Suppressor macrophage (primary cell): Measurements from ENCODE around the gene HPS4.
"Not testable (repeated sequence)": the region's sequence is repeated elsewhere in the genome, so short reads cannot be mapped to it uniquely, and the experiment has no call there.

Experiments used
- DNase-seq, 4 experiments: peaks; one replicate each; pipeline ENCODE4 v3.0.0-alpha.2; 2020 to 2022
- total RNA-seq, 17 experiments: gene quantifications; one replicate each; lab custom pipeline; 2026; ENCODE audit warnings: mixed read lengths in 6 of 17, inconsistent platforms in 3 of 17; lab: John Stamatoyannopoulos, UW

Gene HPS4
- 8.7 to 61.5 (median 36.7) reads per million in 17 experiments for total RNA-seq

DNA sequence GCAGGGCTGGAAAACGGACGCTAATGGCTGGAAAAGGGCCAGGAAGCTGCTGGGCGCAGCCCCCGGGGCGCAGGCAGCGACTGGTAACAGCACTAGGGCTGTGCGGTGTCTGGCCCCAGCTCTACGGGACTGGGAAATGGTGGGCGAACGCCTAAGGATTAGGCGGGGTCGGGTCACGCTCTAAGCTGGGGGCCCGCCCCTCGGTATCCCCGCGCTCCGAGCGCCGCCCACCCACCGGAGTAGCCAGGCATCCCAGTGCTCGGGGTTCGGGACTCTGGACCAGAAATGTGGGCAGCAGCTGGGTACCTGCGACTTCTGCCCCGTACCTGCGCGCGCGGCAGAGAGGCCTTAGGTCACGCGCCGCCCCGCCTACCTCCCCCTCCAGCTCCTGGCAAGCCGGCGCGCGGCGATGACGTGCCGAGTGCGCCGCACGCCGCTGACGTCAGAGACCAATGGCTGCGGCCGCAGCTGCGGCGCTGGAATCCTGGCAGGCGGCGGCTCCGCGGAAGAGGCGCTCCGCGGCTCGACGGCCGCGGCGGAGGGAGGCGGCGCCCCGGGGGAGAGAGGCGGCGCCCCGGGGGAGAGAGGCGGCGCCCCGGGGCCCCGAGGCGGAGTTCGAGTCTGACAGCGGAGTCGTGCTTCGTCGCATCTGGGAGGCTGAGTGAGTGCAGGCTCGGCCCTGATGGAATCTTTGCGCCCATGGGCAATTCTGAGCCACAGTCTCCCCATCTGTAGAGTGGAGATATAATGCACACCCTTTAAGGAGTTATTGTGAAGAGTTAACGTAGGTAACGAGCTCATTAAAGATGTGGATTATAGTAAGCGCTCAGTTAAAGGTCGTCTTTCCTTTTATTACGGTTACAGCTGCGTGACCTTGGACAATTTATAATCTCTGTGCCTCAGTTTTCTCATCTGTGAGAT lies at the start of gene HPS4, which contains the start of gene SRRD:
Gene HPS4, minus strand, starts transcription at position 345 of the 921 bp plus-strand sequence. CDS start 2,021 bp downstream, outside the sequence.
Gene SRRD, plus strand, starts transcription at position 439 of the 921 bp plus-strand sequence. Its CDS starts 14 bp downstream, at position 453.
- DNase-seq = peak; percentile 92 to 97 (median 96)

DNA sequence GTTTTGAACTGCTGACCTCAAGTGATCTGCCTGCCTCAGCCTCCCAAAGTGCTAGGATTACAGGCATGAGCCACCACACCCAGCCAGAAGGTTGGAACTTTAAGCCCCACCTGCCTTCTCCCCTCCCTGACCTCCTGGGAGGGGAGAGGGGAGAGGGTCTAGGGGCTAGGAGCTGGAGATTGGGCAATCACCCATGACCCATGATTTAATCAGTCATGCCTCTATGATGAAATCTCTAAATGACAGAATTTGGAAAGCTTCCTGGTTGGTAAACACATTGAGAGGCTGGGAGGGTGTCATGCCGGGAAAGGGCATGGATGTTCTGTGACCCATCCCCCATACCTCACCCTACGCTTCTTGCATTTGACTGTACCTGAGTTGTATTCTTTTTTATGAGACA lies 45.8 kb upstream of the HPS4 start:
- DNase-seq = peak; percentile 52 to 68 (median 58)

GRCh38 chr22:26528518-26528917 lies 44.9 kb upstream of the HPS4 start:
- DNase-seq = not testable (repeated sequence)

GRCh38 chr22:26527574-26528465 lies 44.2 kb upstream of the HPS4 start:
- no peak for DNase-seq

DNA sequence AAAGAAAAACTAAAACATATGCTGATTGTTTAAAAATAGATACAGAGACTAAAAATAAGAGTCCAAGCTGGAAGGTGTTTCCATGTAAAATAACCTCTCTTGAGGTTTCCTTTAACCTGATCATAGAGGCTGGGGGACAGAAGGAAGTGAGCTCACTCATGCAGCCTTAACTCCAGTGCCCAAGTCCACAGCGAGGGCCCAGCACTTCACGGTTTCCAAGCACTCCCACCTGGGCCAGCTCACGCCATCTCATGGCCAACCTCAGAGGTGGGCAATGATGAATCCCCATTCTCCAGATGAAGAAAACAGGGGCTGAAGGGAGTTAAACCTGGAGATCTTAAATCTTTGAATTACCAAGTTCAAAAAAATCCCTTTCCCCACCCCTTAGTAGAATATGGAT lies 43.6 kb upstream of the HPS4 start:
- DNase-seq = no peak

- no peak for DNase-seq
Measured at GRCh38 chr22:26525946-26526564, 42.5 kb upstream of the HPS4 start.

- no peak for DNase-seq
Measured at GRCh38 chr22:26524870-26525269, 41.3 kb upstream of the HPS4 start.

DNA sequence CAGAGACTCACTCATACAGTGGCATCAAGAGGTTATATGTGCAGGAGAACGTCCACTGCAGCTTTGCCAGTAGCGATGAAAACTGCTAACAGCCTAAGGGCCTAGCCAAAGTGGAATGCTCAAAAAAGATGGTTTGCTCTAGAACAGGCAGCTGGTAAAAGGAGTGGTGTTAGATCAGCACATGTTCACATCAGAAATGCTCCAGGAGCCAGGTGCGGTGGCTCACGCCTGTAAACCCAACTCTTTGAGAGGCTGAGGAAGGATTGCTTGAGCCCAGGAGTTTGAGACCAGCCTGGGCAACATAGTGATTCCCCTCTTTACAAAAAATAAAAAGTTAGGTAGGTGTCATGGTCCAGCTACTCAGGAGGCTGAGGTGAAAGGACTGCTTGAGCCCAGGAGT lies 39.0 kb upstream of the HPS4 start:
- no peak for DNase-seq

GRCh38 chr22:26522012-26522411 lies 38.4 kb upstream of the HPS4 start:
- no peak for DNase-seq

DNA sequence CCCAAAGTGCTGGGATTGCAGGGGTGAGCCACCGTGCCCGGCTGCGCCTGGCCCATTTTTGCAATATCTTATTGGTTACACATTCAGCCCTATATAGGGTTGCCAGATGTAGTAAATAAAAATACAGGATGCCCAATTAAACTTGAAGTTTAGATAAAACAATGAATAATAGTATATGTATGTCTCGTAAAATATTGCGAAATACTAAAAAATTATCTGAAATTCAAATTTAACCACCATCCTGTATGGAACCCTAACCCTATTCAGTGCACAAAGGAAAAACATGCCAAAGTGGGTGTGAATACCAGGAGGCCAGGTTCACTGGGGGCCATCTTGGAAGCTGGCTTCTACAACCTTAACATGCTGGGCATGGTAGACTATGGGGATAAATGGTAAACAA lies 33.8 kb upstream of the HPS4 start:
- DNase-seq = no peak

DNA sequence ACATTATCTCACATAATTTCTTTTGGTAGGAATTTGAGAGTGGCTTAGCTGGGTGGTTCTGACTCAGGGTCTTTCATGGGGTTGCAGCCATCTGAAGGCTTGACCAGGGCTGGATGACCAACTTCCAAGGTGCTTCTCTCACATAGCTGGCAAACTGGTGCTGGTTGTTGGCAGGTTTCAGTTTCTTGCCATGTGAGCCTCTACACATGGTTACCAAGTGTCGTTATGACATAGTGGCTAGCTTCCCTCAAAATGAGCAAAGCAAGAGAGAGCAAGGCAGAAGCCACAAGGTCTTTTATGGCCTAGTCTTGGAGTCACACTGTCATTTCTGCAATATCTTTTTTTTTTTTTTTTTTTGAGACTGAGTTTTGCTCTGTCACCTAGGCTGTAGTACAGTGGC lies 32.9 kb upstream of the HPS4 start:
- no peak for DNase-seq

- no peak for DNase-seq
Measured at GRCh38 chr22:26515931-26516330, 32.3 kb upstream of the HPS4 start.

GRCh38 chr22:26514419-26515161 lies 31.0 kb upstream of the HPS4 start:
- no peak for DNase-seq

DNA sequence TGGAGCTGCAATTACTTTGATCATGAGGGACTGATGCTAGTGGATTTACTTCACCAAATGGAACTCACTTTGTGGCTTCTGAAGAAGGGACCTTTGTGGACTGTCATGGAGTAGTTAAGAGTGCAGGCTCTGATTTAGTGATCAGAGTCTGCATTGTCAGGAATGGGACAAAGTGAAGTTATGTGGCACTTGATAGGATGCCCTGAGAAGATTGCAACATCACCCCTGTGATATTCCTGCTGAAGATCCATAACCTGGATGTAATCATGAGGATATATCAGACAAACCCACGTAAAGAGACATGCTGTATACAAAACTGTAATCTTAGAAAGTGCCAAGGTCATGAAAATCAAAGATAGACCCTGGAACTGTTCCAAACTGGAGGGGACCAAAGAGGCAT lies 30.3 kb upstream of the HPS4 start:
- no peak for DNase-seq

DNA sequence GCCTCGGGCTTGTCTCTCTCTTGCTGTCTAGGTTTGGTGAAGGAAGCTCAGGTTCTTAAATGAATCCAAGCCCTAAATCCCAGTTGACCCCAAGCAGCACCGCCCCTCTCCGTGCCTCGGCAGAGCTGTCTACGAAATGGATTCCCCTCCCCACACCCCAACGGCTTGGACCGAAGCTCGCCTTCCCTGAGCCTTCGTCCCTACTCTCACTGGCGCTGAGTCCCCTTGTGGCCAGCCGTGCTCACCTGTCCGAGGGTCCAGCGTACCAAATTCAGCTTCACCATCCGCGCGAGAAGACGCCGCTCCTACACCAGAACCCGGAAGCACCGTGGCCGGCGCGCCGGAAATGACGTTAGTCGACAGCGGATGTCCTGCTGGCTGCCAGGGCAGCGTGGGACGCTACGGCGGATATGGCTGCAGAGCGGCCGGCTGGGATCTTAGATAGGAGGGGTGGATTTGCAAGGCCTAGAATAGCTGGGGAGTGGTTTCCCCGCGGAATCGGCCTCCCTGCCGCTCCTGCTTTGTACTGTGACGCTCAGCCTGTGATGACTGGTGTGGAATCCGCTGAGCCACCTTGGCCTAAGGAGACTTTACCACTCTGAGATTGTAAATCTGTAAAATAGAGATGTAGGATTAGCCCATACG lies 28.7 kb upstream of the HPS4 start, which contains the start of gene TFIP11:
Gene TFIP11, minus strand, starts transcription at position 325 of the 645 bp plus-strand sequence. CDS start 2,201 bp downstream, outside the sequence.
- peak; percentile 95 to 97 (median 96) for DNase-seq

DNA sequence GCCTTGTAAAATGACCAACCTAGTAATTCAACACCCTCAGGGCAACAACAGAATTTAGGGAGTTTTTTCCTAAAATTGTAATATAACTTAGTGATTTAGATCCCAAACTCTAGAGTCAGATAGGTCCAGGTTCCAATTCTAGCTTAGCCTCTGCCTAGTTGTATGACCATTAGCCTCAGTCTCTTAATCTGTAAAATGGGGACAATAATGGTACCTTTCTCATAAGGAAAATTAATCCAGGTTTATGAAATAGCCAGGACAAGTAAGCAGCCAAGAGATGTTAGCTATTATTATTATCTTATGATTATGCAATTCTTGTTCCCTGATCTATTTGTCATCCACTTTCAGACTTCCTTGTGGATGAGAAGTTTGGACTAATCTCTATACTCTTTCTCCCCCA lies 24.6 kb upstream of the HPS4 start:
- no peak for DNase-seq

DNA sequence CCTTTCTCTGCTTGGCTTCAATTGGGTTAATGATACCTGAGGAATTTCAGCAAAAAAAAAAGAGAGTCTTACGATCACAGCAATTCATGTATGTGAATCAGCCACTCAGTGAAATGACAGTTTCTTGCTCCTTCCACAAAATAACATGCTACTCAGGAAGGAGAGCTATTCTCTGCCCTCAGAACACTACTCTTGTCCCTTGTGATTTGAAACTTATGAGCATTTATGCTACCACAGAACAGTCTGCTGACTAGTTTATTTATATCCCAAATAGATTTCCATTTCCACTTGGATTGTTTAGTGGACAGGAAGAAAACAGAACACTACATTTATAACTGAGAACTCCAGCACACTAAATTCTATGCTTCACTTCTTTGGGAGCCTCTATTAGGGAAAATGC lies 20.2 kb upstream of the HPS4 start:
- no peak for DNase-seq

- peak; percentile 60 to 70 (median 68) for DNase-seq
Measured at GRCh38 chr22:26502688-26503561, 19.3 kb upstream of the HPS4 start.

GRCh38 chr22:26501996-26502395 lies 18.4 kb upstream of the HPS4 start:
- DNase-seq = no peak

GRCh38 chr22:26499188-26499703 lies 15.7 kb upstream of the HPS4 start:
- DNase-seq = no peak
